ENCODE results near the gene FNBP1.

DNA sequence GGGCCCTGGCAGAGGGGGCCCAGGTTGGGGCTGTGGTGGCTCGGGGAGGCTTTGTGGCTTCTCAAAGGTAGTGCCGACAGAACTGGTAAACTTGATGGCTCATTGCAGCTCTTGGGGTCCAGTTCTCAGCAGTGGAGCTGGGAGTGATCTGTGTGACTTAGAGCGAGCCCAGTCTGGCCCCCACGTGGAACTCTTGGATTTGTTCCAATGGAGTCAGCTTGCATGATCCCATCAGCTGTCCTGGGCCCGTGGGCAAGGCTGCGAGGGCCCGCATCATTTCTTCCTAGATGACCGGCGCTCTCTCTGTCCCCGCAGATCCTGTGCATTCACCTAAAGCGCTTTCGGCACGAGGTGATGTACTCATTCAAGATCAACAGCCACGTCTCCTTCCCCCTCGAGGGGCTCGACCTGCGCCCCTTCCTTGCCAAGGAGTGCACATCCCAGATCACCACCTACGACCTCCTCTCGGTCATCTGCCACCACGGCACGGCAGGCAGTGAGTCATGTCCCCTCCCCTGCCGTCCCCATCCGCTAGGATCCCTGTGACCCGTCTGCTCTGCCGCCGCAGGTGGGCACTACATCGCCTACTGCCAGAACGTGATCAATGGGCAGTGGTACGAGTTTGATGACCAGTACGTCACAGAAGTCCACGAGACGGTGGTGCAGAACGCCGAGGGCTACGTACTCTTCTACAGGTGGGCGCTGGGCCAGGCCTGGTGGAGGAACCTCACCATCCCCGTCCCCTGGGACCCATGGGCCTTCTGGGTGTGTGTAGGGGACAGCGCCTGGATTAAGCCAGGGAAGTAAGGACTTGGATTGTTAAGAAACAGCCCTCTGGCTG lies 168.5 kb downstream of the FNBP1 start:
- TF ChIP-seq, protein P1, sequence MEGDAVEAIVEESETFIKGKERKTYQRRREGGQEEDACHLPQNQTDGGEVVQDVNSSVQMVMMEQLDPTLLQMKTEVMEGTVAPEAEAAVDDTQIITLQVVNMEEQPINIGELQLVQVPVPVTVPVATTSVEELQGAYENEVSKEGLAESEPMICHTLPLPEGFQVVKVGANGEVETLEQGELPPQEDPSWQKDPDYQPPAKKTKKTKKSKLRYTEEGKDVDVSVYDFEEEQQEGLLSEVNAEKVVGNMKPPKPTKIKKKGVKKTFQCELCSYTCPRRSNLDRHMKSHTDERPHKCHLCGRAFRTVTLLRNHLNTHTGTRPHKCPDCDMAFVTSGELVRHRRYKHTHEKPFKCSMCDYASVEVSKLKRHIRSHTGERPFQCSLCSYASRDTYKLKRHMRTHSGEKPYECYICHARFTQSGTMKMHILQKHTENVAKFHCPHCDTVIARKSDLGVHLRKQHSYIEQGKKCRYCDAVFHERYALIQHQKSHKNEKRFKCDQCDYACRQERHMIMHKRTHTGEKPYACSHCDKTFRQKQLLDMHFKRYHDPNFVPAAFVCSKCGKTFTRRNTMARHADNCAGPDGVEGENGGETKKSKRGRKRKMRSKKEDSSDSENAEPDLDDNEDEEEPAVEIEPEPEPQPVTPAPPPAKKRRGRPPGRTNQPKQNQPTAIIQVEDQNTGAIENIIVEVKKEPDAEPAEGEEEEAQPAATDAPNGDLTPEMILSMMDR (IDR thresholded peaks at IDR 0.05): no peak
- TF ChIP-seq POLR2A (IDR thresholded peaks at IDR 0.05): no peak

Measured in body of pancreas (tissue), 4 donors.